ENCODE measurements around the gene RAPSN. TPM values are rescaled to one million over a fixed set of nuclear protein-coding genes. Genes with fewer than 3 reads are reported as not detected.

RAPSN gene
- total and polyA plus RNA-seq, 9 donors: 57.9 to 113 (median 99.4) TPM

GRCh38 chr11:47425611-47426010, 23.3 kb downstream of the RAPSN start:
- H3K4me3 ChIP-seq (ENCODE audit: low read length): peak overlapping the region; percentile 100
- H3K9me3 ChIP-seq (replicated peaks; ENCODE audit: control insufficient read depth, low read depth, low read length): no peaks in the 10 kb centered on the region
- H3K36me3 ChIP-seq (ENCODE audit: control insufficient read depth, insufficient read depth, low read length): peaks cover 46% of the 10 kb centered on the region
- H3K4me1 ChIP-seq (ENCODE audit: control insufficient read depth, insufficient read depth, low read length): peaks cover 16% of the 10 kb centered on the region
- no peaks in the 10 kb centered on the region for H3K27me3 ChIP-seq (ENCODE audit: control insufficient read depth, insufficient read depth, low read length)
- 0% methylated on average over 2 of the region's 14 CpGs for WGBS (ENCODE audit: insufficient coverage)
- DNase-seq: no peak
- H3K27ac ChIP-seq (ENCODE audit: low read length): peak overlapping the region; percentile 90

GRCh38 chr11:47418454-47419259, 30.3 kb downstream of the RAPSN start:
- Histone ChIP-seq H3K4me3 (ENCODE audit: low read length) (no peak overlapping the region), H3K4me1 (ENCODE audit: control insufficient read depth, insufficient read depth, low read length) (peaks cover 35% of the 10 kb centered on the region), H3K36me3 (ENCODE audit: control insufficient read depth, insufficient read depth, low read length) (peaks cover 85% of the 10 kb centered on the region), H3K27ac (ENCODE audit: low read length) (no peak overlapping the region), H3K9me3 (replicated peaks; ENCODE audit: control insufficient read depth, low read depth, low read length) (no peaks in the 10 kb centered on the region), H3K27me3 (ENCODE audit: control insufficient read depth, insufficient read depth, low read length) (no peaks in the 10 kb centered on the region)
- no peak for DNase-seq
- 73% methylated on average over 17 of the region's 23 CpGs for WGBS (ENCODE audit: insufficient coverage)

- WGBS (ENCODE audit: insufficient coverage): 76% methylated on average over 6 of the region's 6 CpGs
- H3K27ac ChIP-seq (ENCODE audit: low read length): no peak overlapping the region
- H3K9me3 ChIP-seq (replicated peaks; ENCODE audit: control insufficient read depth, low read depth, low read length): no peaks in the 10 kb centered on the region
- peaks cover 40% of the 10 kb centered on the region for H3K4me1 ChIP-seq (ENCODE audit: control insufficient read depth, insufficient read depth, low read length)
- no peaks in the 10 kb centered on the region for H3K27me3 ChIP-seq (ENCODE audit: control insufficient read depth, insufficient read depth, low read length)
- no peak for DNase-seq
- peaks cover 82% of the 10 kb centered on the region for H3K36me3 ChIP-seq (ENCODE audit: control insufficient read depth, insufficient read depth, low read length)
- H3K4me3 ChIP-seq (ENCODE audit: low read length): no peak overlapping the region
Observed at GRCh38 chr11:47417712-47418111, 31.2 kb downstream of the RAPSN start.

- Histone ChIP-seq H3K27ac (ENCODE audit: low read length) (peak overlapping the region; percentile 93), H3K4me3 (ENCODE audit: low read length) (no peak overlapping the region), H3K27me3 (ENCODE audit: control insufficient read depth, insufficient read depth, low read length) (no peaks in the 10 kb centered on the region), H3K36me3 (ENCODE audit: control insufficient read depth, insufficient read depth, low read length) (peaks cover 80% of the 10 kb centered on the region), H3K4me1 (ENCODE audit: control insufficient read depth, insufficient read depth, low read length) (peaks cover 50% of the 10 kb centered on the region), H3K9me3 (replicated peaks; ENCODE audit: control insufficient read depth, low read depth, low read length) (no peaks in the 10 kb centered on the region)
- WGBS (ENCODE audit: insufficient coverage): 36% methylated on average over 3 of the region's 13 CpGs
- DNase-seq: peak; percentile 93
Observed at GRCh38 chr11:47415949-47416472, 32.9 kb downstream of the RAPSN start.

GRCh38 chr11:47415091-47415854, 33.7 kb downstream of the RAPSN start:
- Histone ChIP-seq H3K27ac (ENCODE audit: low read length) (peak overlapping the region; percentile 93), H3K36me3 (ENCODE audit: control insufficient read depth, insufficient read depth, low read length) (peaks cover 80% of the 10 kb centered on the region), H3K4me1 (ENCODE audit: control insufficient read depth, insufficient read depth, low read length) (peaks cover 56% of the 10 kb centered on the region), H3K9me3 (replicated peaks; ENCODE audit: control insufficient read depth, low read depth, low read length) (no peaks in the 10 kb centered on the region), H3K27me3 (ENCODE audit: control insufficient read depth, insufficient read depth, low read length) (no peaks in the 10 kb centered on the region), H3K4me3 (ENCODE audit: low read length) (no peak overlapping the region)
- 73% methylated on average over 22 of the region's 31 CpGs for WGBS (ENCODE audit: insufficient coverage)
- no peak for DNase-seq

GRCh38 chr11:47414685-47415070, 34.3 kb downstream of the RAPSN start:
- 87% methylated on average over 18 of the region's 19 CpGs for WGBS (ENCODE audit: insufficient coverage)
- no peak for DNase-seq
- no peaks in the 10 kb centered on the region for H3K9me3 ChIP-seq (replicated peaks; ENCODE audit: control insufficient read depth, low read depth, low read length)
- H3K36me3 ChIP-seq (ENCODE audit: control insufficient read depth, insufficient read depth, low read length): peaks cover 77% of the 10 kb centered on the region
- H3K27me3 ChIP-seq (ENCODE audit: control insufficient read depth, insufficient read depth, low read length): no peaks in the 10 kb centered on the region
- H3K4me1 ChIP-seq (ENCODE audit: control insufficient read depth, insufficient read depth, low read length): peaks cover 62% of the 10 kb centered on the region
- peak overlapping the region; percentile 55 for H3K27ac ChIP-seq (ENCODE audit: low read length)
- H3K4me3 ChIP-seq (ENCODE audit: low read length): no peak overlapping the region

GRCh38 chr11:47413908-47414684, 34.8 kb downstream of the RAPSN start:
- 25% methylated on average over 8 of the region's 16 CpGs for WGBS (ENCODE audit: insufficient coverage)
- H3K27me3 ChIP-seq (ENCODE audit: control insufficient read depth, insufficient read depth, low read length): no peaks in the 10 kb centered on the region
- H3K27ac ChIP-seq (ENCODE audit: low read length): no peak overlapping the region
- peaks cover 72% of the 10 kb centered on the region for H3K36me3 ChIP-seq (ENCODE audit: control insufficient read depth, insufficient read depth, low read length)
- DNase-seq: no peak
- H3K4me3 ChIP-seq (ENCODE audit: low read length): no peak overlapping the region
- H3K9me3 ChIP-seq (replicated peaks; ENCODE audit: control insufficient read depth, low read depth, low read length): no peaks in the 10 kb centered on the region
- peaks cover 68% of the 10 kb centered on the region for H3K4me1 ChIP-seq (ENCODE audit: control insufficient read depth, insufficient read depth, low read length)

- Histone ChIP-seq H3K4me3 (ENCODE audit: low read length) (no peak overlapping the region), H3K27me3 (ENCODE audit: control insufficient read depth, insufficient read depth, low read length) (no peaks in the 10 kb centered on the region), H3K27ac (ENCODE audit: low read length) (no peak overlapping the region), H3K4me1 (ENCODE audit: control insufficient read depth, insufficient read depth, low read length) (peaks cover 72% of the 10 kb centered on the region), H3K36me3 (ENCODE audit: control insufficient read depth, insufficient read depth, low read length) (peaks cover 65% of the 10 kb centered on the region), H3K9me3 (replicated peaks; ENCODE audit: control insufficient read depth, low read depth, low read length) (no peaks in the 10 kb centered on the region)
- no peak for DNase-seq
- 92% methylated on average over 11 of the region's 13 CpGs for WGBS (ENCODE audit: insufficient coverage)
Observed at GRCh38 chr11:47413351-47413750, 35.6 kb downstream of the RAPSN start.

GRCh38 chr11:47411884-47412746, 36.8 kb downstream of the RAPSN start:
- DNase-seq: peak; percentile 65
- WGBS (ENCODE audit: insufficient coverage): 66% methylated on average over 11 of the region's 12 CpGs
- peaks cover 55% of the 10 kb centered on the region for H3K36me3 ChIP-seq (ENCODE audit: control insufficient read depth, insufficient read depth, low read length)

More at GRCh38 chr11:47411884-47412746, 36.8 kb downstream of the RAPSN start:
- no peaks in the 10 kb centered on the region for H3K9me3 ChIP-seq (replicated peaks; ENCODE audit: control insufficient read depth, low read depth, low read length)
- no peak overlapping the region for H3K4me3 ChIP-seq (ENCODE audit: low read length)
- H3K4me1 ChIP-seq (ENCODE audit: control insufficient read depth, insufficient read depth, low read length): peaks cover 79% of the 10 kb centered on the region
- peak overlapping the region; percentile 29 for H3K27ac ChIP-seq (ENCODE audit: low read length)
- H3K27me3 ChIP-seq (ENCODE audit: control insufficient read depth, insufficient read depth, low read length): no peaks in the 10 kb centered on the region

Measured in muscle of leg (tissue), 11 donors.